Suprapubic skin (tissue), 4 donors: ENCODE data around the gene SHROOM2. TPM values are rescaled to one million over a fixed set of nuclear protein-coding genes. Genes with fewer than 3 reads are reported as not detected.

ENCODE experiments used
- DNase-seq, 2 donors: peaks; one replicate each; pipeline ENCODE4 v3.0.0-alpha.2; 2019; ENCODE audit warnings: low spot score in 2 of 2
- H3K27ac ChIP-seq: fragments of 200-600 bp; sonication (generic); one replicate; pipeline ENCODE4 v1.5.1; 2019
- H3K27me3 ChIP-seq: fragments of 200-600 bp; sonication (generic); one replicate; pipeline ENCODE4 v1.5.1; 2019
- H3K36me3 ChIP-seq: fragments of 200-600 bp; sonication (generic); one replicate; pipeline ENCODE4 v1.5.1; 2019
- H3K4me1 ChIP-seq: fragments of 200-600 bp; sonication (generic); one replicate; pipeline ENCODE4 v1.5.1; 2019
- H3K4me3 ChIP-seq: fragments of 200-600 bp; sonication (generic); one replicate; pipeline ENCODE4 v1.5.1; 2019; ENCODE audit warnings: mild to moderate bottlenecking
- H3K9me3 ChIP-seq: fragments of 200-600 bp; sonication (generic); one replicate; pipeline ENCODE4 v1.5.1; 2019
- EP300 ChIP-seq: sonication (generic); formaldehyde crosslinking; IDR thresholded peaks from one replicate; pipeline ENCODE4 v1.6.1; 2017; ENCODE audit warnings: antibody characterized with exemption
- POLR2A ChIP-seq, 2 donors: fragments of 450-650 bp; IDR thresholded peaks; one replicate each; pipeline ENCODE4 v1.6.1; 2017; ENCODE audit warnings: antibody characterized with exemption in 2 of 2, mild to moderate bottlenecking in 2 of 2, moderate library complexity in 2 of 2
- POLR2AphosphoS5 ChIP-seq, 3 donors: sonication (generic); formaldehyde crosslinking; IDR thresholded peaks; one replicate each; pipeline ENCODE4 v1.6.1; 2017; ENCODE audit warnings: antibody characterized with exemption in 3 of 3
- WGBS: methylation state at CpG from one replicate; pipeline ENCODE4 v1.1.5; 2018; 5-methylcytosine and 5-hydroxymethylcytosine counted together
- total RNA-seq, 4 donors: library from RNA; depleted of rRNA; stranded (reverse); fragments of >200 nt; gene quantifications; one replicate each; pipeline ENCODE4 v1.1.0, GENCODE V29; 2016
- TF ChIP-seq, protein P1 (sequence below), 2 donors: fragments of 200-600 bp in 1 of 2; fragments of 450-650 bp in 1 of 2; sonication (generic) in 1 of 2; IDR thresholded peaks; one replicate each; pipeline ENCODE4 v1.5.1; 2016 to 2019; ENCODE audit warnings: antibody characterized with exemption in 2 of 2, mild to moderate bottlenecking in 1 of 2, moderate library complexity in 1 of 2

Gene SHROOM2
- total RNA-seq, 4 donors from 2014 or later = 10.7 to 16.7 (median 11.8) TPM

DNA sequence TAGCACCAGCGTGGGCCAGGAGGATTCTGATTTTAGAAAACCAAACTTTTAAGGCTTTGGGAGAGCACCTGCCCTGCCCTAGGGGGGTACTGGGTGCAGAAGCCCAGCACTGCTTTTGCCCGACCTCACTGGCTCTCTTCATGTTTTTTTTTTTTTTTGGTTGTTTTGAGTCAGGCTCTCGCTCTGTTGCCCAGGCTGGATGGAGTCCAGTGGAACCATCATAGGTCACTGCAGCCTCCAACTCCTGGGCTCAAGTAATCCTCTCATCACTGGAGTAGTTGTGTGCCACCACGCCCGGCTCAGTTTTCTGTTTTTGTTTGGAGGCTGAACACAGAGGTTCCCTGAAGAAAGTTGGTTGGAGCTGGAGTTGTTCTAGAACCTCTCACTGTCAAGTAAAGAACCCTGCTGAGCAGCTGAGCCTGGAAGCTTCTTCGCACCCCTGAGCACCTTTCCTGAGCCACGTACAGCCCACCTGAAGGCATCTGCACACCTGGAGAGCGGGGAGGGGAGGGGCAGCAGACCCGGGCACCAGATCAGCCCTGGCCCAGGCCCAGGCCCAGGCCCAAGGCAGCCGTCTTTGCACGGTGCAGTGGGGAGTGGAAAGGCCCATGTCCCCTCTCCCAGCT is 49.5 kb downstream of the SHROOM2 start:
- Histone ChIP-seq H3K9me3 (no peaks in the 10 kb centered on the region), H3K4me1 (no peaks in the 10 kb centered on the region), H3K4me3 (no peak overlapping the region), H3K27ac (no peak overlapping the region), H3K27me3 (no peaks in the 10 kb centered on the region), H3K36me3 (no peaks in the 10 kb centered on the region)
- WGBS = 69% methylated on average over 11 of the region's 11 CpGs
- no peak for TF ChIP-seq POLR2A (IDR thresholded peaks at IDR 0.05)
- TF ChIP-seq POLR2AphosphoS5 (IDR thresholded peaks at IDR 0.05) = no peak
- no peak for TF ChIP-seq EP300
- TF ChIP-seq, protein P1, sequence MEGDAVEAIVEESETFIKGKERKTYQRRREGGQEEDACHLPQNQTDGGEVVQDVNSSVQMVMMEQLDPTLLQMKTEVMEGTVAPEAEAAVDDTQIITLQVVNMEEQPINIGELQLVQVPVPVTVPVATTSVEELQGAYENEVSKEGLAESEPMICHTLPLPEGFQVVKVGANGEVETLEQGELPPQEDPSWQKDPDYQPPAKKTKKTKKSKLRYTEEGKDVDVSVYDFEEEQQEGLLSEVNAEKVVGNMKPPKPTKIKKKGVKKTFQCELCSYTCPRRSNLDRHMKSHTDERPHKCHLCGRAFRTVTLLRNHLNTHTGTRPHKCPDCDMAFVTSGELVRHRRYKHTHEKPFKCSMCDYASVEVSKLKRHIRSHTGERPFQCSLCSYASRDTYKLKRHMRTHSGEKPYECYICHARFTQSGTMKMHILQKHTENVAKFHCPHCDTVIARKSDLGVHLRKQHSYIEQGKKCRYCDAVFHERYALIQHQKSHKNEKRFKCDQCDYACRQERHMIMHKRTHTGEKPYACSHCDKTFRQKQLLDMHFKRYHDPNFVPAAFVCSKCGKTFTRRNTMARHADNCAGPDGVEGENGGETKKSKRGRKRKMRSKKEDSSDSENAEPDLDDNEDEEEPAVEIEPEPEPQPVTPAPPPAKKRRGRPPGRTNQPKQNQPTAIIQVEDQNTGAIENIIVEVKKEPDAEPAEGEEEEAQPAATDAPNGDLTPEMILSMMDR (IDR thresholded peaks at IDR 0.05) = no peak
- DNase-seq = no peak

DNA sequence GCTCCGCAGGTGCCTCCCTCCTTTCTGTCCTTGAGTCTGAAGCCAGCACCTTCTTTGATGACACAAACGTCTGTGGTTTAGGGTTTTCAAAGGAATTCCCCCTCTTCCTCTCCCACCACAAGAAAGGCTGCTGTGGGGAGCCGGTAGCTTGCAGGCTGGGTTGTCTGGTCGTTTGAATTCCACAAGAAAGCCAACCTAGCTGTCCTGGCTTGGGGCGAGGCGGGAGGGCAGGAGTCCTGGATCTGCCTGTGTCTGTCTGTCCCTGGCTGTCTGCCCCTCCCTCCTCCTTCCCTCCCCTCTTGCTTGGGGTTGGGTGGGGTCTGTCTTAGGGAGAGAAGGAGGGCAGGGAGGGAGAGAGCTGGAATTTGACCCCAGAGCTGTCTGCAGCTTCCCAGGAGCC is 56.3 kb downstream of the SHROOM2 start:
- WGBS = 56% methylated on average over 6 of the region's 6 CpGs
- Histone ChIP-seq H3K27ac (no peak overlapping the region), H3K9me3 (no peaks in the 10 kb centered on the region), H3K27me3 (no peaks in the 10 kb centered on the region), H3K4me1 (no peaks in the 10 kb centered on the region), H3K36me3 (no peaks in the 10 kb centered on the region), H3K4me3 (no peak overlapping the region)
- DNase-seq = no peak
- TF ChIP-seq EP300 (no peak), POLR2A (IDR thresholded peaks at IDR 0.05) (no peak), POLR2AphosphoS5 (IDR thresholded peaks at IDR 0.05) (no peak)
- TF ChIP-seq, protein P1 (IDR thresholded peaks at IDR 0.05) = no peak

DNA sequence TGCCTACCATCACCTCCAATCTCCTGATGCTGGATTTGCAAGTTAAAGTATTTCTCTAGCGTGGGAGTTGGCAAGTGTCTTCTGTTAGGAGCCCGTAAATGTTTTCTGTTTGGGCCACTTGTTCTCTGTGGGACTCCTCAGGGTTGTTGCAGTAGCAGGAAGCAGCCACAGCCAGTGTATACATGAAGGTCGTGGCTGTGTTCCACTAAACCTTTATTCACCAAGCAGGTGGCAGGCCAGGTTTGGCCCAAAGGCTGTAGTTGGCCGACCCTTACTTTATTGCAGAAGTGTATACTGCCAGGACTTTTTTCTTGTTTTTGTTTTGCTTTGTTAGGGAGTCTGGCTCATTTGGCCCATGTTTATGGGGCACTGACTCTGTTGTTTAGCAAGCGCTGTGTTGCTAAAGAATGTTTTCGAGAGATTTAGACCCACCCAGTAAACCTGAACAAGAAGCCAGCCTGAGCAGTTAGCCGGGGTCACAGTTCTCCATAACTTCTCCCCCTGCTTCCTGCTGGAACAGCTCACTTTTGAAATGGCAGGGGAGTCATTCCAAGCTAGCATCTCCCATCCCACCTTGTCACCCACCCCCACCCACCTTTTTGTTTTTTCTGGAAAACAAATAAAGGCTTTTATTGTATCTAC is 58.8 kb downstream of the SHROOM2 start:
- no peaks in the 10 kb centered on the region for H3K4me1 ChIP-seq
- DNase-seq = no peak
- no peak for TF ChIP-seq POLR2AphosphoS5 (IDR thresholded peaks at IDR 0.05)
- no peak for TF ChIP-seq POLR2A (IDR thresholded peaks at IDR 0.05)
- no peak for TF ChIP-seq EP300
- TF ChIP-seq, protein P1 (IDR thresholded peaks at IDR 0.05) = no peak
- H3K9me3 ChIP-seq = no peaks in the 10 kb centered on the region
- no peak overlapping the region for H3K27ac ChIP-seq
- H3K36me3 ChIP-seq = no peaks in the 10 kb centered on the region
- no peaks in the 10 kb centered on the region for H3K27me3 ChIP-seq
- H3K4me3 ChIP-seq = no peak overlapping the region
- WGBS = 81% methylated on average over 7 of the region's 7 CpGs

DNA sequence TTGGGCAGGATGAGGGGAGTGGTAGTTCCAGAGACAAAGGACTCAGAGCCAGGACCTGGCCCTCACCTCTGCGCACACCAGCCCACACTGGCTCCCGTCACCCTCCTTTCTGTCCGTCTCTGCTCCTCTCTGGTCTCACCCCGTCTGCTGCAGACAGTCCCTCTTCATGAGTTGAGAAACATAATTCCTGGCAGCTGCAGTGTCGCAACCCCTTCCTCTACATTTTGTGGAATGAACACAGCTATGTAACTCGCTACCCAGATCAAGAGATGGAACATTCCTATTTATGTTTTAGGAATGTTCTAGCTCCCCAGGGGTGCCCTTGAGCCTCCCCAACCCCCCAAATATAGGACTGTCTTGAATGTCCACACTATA is 59.3 kb downstream of the SHROOM2 start:
- H3K27ac ChIP-seq = no peak overlapping the region
- WGBS = 81% methylated on average over 6 of the region's 6 CpGs

DNA sequence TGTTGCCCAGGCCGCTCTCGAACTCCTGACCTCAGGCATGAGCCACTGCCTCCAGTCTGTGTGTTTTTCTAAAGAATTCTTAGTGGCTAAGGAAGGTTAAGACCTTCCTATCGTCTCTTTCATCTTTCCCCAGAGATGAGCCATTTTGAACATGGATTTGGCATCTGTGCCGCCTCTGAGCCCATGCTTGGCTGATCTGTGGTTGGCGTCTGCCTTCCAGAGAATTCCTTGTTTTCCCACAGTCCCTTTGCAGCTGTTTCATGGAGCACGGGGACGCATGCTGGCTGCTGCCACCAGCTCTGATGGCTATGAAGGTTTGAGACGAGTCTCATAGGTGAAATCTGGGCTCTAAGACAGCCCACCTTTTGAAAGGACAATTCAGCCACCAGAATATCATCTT is 60.4 kb downstream of the SHROOM2 start:
- TF ChIP-seq POLR2A (IDR thresholded peaks at IDR 0.05) = no peak
- TF ChIP-seq EP300 = no peak
- TF ChIP-seq POLR2AphosphoS5 (IDR thresholded peaks at IDR 0.05) = no peak
- TF ChIP-seq, protein P1 (IDR thresholded peaks at IDR 0.05) = no peak
- no peak overlapping the region for H3K4me3 ChIP-seq
- no peaks in the 10 kb centered on the region for H3K36me3 ChIP-seq
- no peak for DNase-seq
- no peaks in the 10 kb centered on the region for H3K9me3 ChIP-seq
- no peaks in the 10 kb centered on the region for H3K27me3 ChIP-seq
- no peak overlapping the region for H3K27ac ChIP-seq
- WGBS = 79% methylated on average over 8 of the region's 8 CpGs
- H3K4me1 ChIP-seq = no peaks in the 10 kb centered on the region

More for the DNA sequence above, 59.3 kb downstream of the SHROOM2 start:
- Histone ChIP-seq H3K9me3 (no peaks in the 10 kb centered on the region), H3K4me3 (no peak overlapping the region), H3K4me1 (no peaks in the 10 kb centered on the region), H3K27me3 (no peaks in the 10 kb centered on the region), H3K36me3 (no peaks in the 10 kb centered on the region)
- DNase-seq = no peak
- TF ChIP-seq, protein P1 (IDR thresholded peaks at IDR 0.05) = no peak
- TF ChIP-seq EP300 = no peak
- no peak for TF ChIP-seq POLR2A (IDR thresholded peaks at IDR 0.05)
